AG04450 (cell line): ENCODE results near the gene TCAF1. TPM values are rescaled to one million over a fixed set of nuclear protein-coding genes. Genes with fewer than 3 reads are reported as not detected.

ENCODE experiments used
- CTCF ChIA-PET: fragments of 300-600, 350-600 bp; formaldehyde crosslinking; extraction: SDS; loops from one replicate; lab custom pipeline; 2022; ENCODE audit warnings: antibody characterized with exemption, inconsistent platforms; lab: Charles Lee
- POLR2A ChIA-PET: fragments of 350-600 bp; formaldehyde crosslinking; extraction: SDS; loops from one replicate; lab custom pipeline; 2021; ENCODE audit warnings: antibody characterized with exemption, inconsistent platforms; lab: Yijun Ruan, JAX
- DNase-seq: peaks from one replicate; pipeline ENCODE4 v3.0.0-alpha.2; 2011; ENCODE audit warnings: low read depth, low spot score
- H3K27ac ChIP-seq: one replicate; pipeline ENCODE4 v1.5.1; 2012; ENCODE audit warnings: low read depth, low read length, control low read depth
- H3K27me3 ChIP-seq: one replicate; pipeline ENCODE4 v1.6.0; 2012; ENCODE audit warnings: low read length; ENCODE audit not compliant: control insufficient read depth, insufficient read depth
- H3K4me3 ChIP-seq: 2 replicates; pipeline ENCODE4 v1.5.1; 2011; ENCODE audit warnings: mild to moderate bottlenecking, low read depth, low read length, control low read depth
- H3K9me3 ChIP-seq: 2 replicates; pipeline ENCODE4 v1.5.1; 2012; ENCODE audit warnings: low read length; ENCODE audit not compliant: control insufficient read depth, insufficient read depth
- CTCF ChIP-seq: IDR thresholded peaks from 2 replicates; pipeline ENCODE4 v1.5.1; 2011; ENCODE audit warnings: low read depth, low read length, control low read depth, inconsistent platforms
- polyA plus RNA-seq: library from polyadenylated mRNA; depleted of rRNA; stranded (reverse); fragments of >200 nt; gene quantifications from 2 replicates; pipeline ENCODE4 v1.2.3, GENCODE V29; 2011

The TCAF1 gene
- polyA plus RNA-seq, 1 experiment, result 61.3 TPM

- TF ChIP-seq CTCF, result no peak
- no peaks in the 10 kb centered on the region for H3K27me3 ChIP-seq
- no peak overlapping the region for H3K4me3 ChIP-seq
- CTCF ChIA-PET, result interaction anchor here (2.8 kb wide), 1 partner anchor 9 kb away, joined by 12 read pairs; the partner anchor contains the start of gene TCAF1
- H3K27ac ChIP-seq, result no peak overlapping the region
- H3K9me3 ChIP-seq, result no peaks in the 10 kb centered on the region
- POLR2A ChIA-PET, result no interaction called here
- no peak for DNase-seq
Measured at GRCh38 chr7:143910473-143911248, 8.7 kb upstream of the TCAF1 start.

GRCh38 chr7:143909863-143910262 lies 7.9 kb upstream of the TCAF1 start:
- H3K9me3 ChIP-seq, result no peaks in the 10 kb centered on the region
- DNase-seq, result no peak
- no peak for TF ChIP-seq CTCF
- H3K27ac ChIP-seq, result no peak overlapping the region
- ChIA-PET POLR2A (no interaction called here), CTCF (no interaction called here)
- no peaks in the 10 kb centered on the region for H3K27me3 ChIP-seq
- no peak overlapping the region for H3K4me3 ChIP-seq

GRCh38 chr7:143908120-143908519 lies 6.1 kb upstream of the TCAF1 start:
- CTCF ChIA-PET, result no interaction called here
- TF ChIP-seq CTCF, result no peak

GRCh38 chr7:143906895-143907294 lies 4.9 kb upstream of the TCAF1 start:
- CTCF ChIA-PET, result no interaction called here

More at GRCh38 chr7:143908120-143908519, 6.1 kb upstream of the TCAF1 start:
- POLR2A ChIA-PET, result no interaction called here
- no peak for DNase-seq
- Histone ChIP-seq H3K27me3 (no peaks in the 10 kb centered on the region), H3K27ac (no peak overlapping the region), H3K4me3 (no peak overlapping the region), H3K9me3 (no peaks in the 10 kb centered on the region)

More at GRCh38 chr7:143906895-143907294, 4.9 kb upstream of the TCAF1 start:
- Histone ChIP-seq H3K27ac (no peak overlapping the region), H3K4me3 (no peak overlapping the region), H3K27me3 (no peaks in the 10 kb centered on the region), H3K9me3 (no peaks in the 10 kb centered on the region; the same call in 1 of the 2 replicates)
- TF ChIP-seq CTCF, result no peak
- POLR2A ChIA-PET, result no interaction called here
- DNase-seq, result no peak
